ENCODE data around the gene PRDM2.

PRDM2 gene

GRCh38 chr1:13802782-13803545 is 103.0 kb downstream of the PRDM2 start:
- H4K20me1 ChIP-seq, result peaks cover 67% of the 10 kb centered on the region
- H3K9me3 ChIP-seq, result no peaks in the 10 kb centered on the region
- no peak for TF ChIP-seq Cebpa-rat (IDR thresholded peaks at IDR 0.05)
- H3K4me2 ChIP-seq, result no peak overlapping the region
- H3K36me3 ChIP-seq, result peaks cover 53% of the 10 kb centered on the region
- H3K27me3 ChIP-seq, result no peaks in the 10 kb centered on the region
- peaks cover 57% of the 10 kb centered on the region for H3K4me1 ChIP-seq
- no peak overlapping the region; the same call in 1 of the 2 replicates for H3K27ac ChIP-seq
- H3K4me3 ChIP-seq, result no peak overlapping the region
- H3K9ac ChIP-seq, result no peak overlapping the region

- H3K9me3 ChIP-seq, result no peaks in the 10 kb centered on the region
- H3K36me3 ChIP-seq, result peaks cover 48% of the 10 kb centered on the region
- H3K4me1 ChIP-seq, result peaks cover 64% of the 10 kb centered on the region
- no peak overlapping the region for H3K4me3 ChIP-seq
- no peak overlapping the region for H3K9ac ChIP-seq
- no peak overlapping the region for H3K4me2 ChIP-seq
- H3K27ac ChIP-seq, result no peak overlapping the region
- TF ChIP-seq Cebpa-rat (IDR thresholded peaks at IDR 0.05), result no peak
- H4K20me1 ChIP-seq, result peaks cover 60% of the 10 kb centered on the region
- no peaks in the 10 kb centered on the region for H3K27me3 ChIP-seq
Observed at GRCh38 chr1:13803546-13804239, 103.7 kb downstream of the PRDM2 start.

- Histone ChIP-seq H3K9me3 (no peaks in the 10 kb centered on the region), H3K4me2 (no peak overlapping the region), H3K9ac (no peak overlapping the region), H3K4me3 (no peak overlapping the region), H3K27me3 (no peaks in the 10 kb centered on the region), H3K4me1 (peaks cover 70% of the 10 kb centered on the region), H4K20me1 (peaks cover 59% of the 10 kb centered on the region), H3K27ac (no peak overlapping the region), H3K36me3 (peaks cover 43% of the 10 kb centered on the region; the same call in 1 of the 2 replicates)
- no peak for TF ChIP-seq Cebpa-rat (IDR thresholded peaks at IDR 0.05)
Observed at GRCh38 chr1:13804240-13804633, 104.2 kb downstream of the PRDM2 start.

GRCh38 chr1:13805431-13805830 is 105.4 kb downstream of the PRDM2 start:
- no peak overlapping the region for H3K9ac ChIP-seq
- H3K27me3 ChIP-seq, result no peaks in the 10 kb centered on the region
- peaks cover 77% of the 10 kb centered on the region for H3K4me1 ChIP-seq
- no peaks in the 10 kb centered on the region for H3K9me3 ChIP-seq
- peak overlapping the region; percentile 81; the same call in 1 of the 2 replicates for H3K4me2 ChIP-seq
- no peak for TF ChIP-seq Cebpa-rat (IDR thresholded peaks at IDR 0.05)
- peaks cover 51% of the 10 kb centered on the region for H4K20me1 ChIP-seq
- no peak overlapping the region for H3K4me3 ChIP-seq
- H3K36me3 ChIP-seq, result peaks cover 40% of the 10 kb centered on the region; the same call in 1 of the 2 replicates
- peak overlapping the region; percentile 78 for H3K27ac ChIP-seq

- Histone ChIP-seq H3K36me3 (peaks cover 40% of the 10 kb centered on the region; the same call in 1 of the 2 replicates), H4K20me1 (peaks cover 44% of the 10 kb centered on the region), H3K4me2 (peak overlapping the region; percentile 81), H3K4me1 (peaks cover 77% of the 10 kb centered on the region), H3K27me3 (no peaks in the 10 kb centered on the region), H3K4me3 (no peak overlapping the region), H3K9me3 (no peaks in the 10 kb centered on the region), H3K9ac (no peak overlapping the region), H3K27ac (peak overlapping the region; percentile 78)
- no peak for TF ChIP-seq Cebpa-rat (IDR thresholded peaks at IDR 0.05)
Observed at GRCh38 chr1:13806108-13806507, 106.1 kb downstream of the PRDM2 start.

GRCh38 chr1:13807209-13807608 is 107.2 kb downstream of the PRDM2 start:
- H4K20me1 ChIP-seq, result peaks cover 33% of the 10 kb centered on the region
- peak overlapping the region; percentile 78 for H3K27ac ChIP-seq
- peaks cover 37% of the 10 kb centered on the region; the same call in 1 of the 2 replicates for H3K36me3 ChIP-seq
- H3K9me3 ChIP-seq, result no peaks in the 10 kb centered on the region
- TF ChIP-seq Cebpa-rat (IDR thresholded peaks at IDR 0.05), result no peak
- no peaks in the 10 kb centered on the region for H3K27me3 ChIP-seq
- H3K4me1 ChIP-seq, result peaks cover 82% of the 10 kb centered on the region
- peak overlapping the region; percentile 81 for H3K4me2 ChIP-seq
- peak overlapping the region; percentile 67; the same call in 1 of the 2 replicates for H3K9ac ChIP-seq
- peak overlapping the region; percentile 35; the same call in 1 of the 2 replicates for H3K4me3 ChIP-seq

GRCh38 chr1:13808729-13809131 is 108.7 kb downstream of the PRDM2 start:
- peaks cover 24% of the 10 kb centered on the region; the same call in 1 of the 2 replicates for H4K20me1 ChIP-seq
- peak overlapping the region; percentile 81 for H3K4me2 ChIP-seq
- peaks cover 36% of the 10 kb centered on the region; the same call in 1 of the 2 replicates for H3K36me3 ChIP-seq
- no peaks in the 10 kb centered on the region for H3K9me3 ChIP-seq
- peak overlapping the region; percentile 67; the same call in 1 of the 2 replicates for H3K9ac ChIP-seq
- H3K4me3 ChIP-seq, result peak overlapping the region; percentile 25; the same call in 1 of the 2 replicates
- peaks cover 77% of the 10 kb centered on the region for H3K4me1 ChIP-seq
- peak overlapping the region; percentile 78 for H3K27ac ChIP-seq
- H3K27me3 ChIP-seq, result no peaks in the 10 kb centered on the region
- TF ChIP-seq Cebpa-rat (IDR thresholded peaks at IDR 0.05), result peak; percentile 97

- Histone ChIP-seq H3K36me3 (peaks cover 30% of the 10 kb centered on the region; the same call in 1 of the 2 replicates), H3K9ac (peak overlapping the region; percentile 67; the same call in 1 of the 2 replicates), H3K4me1 (peaks cover 74% of the 10 kb centered on the region), H3K4me3 (no peak overlapping the region), H3K27me3 (no peaks in the 10 kb centered on the region), H4K20me1 (peaks cover 24% of the 10 kb centered on the region; the same call in 1 of the 2 replicates), H3K27ac (peak overlapping the region; percentile 78), H3K4me2 (peak overlapping the region; percentile 81), H3K9me3 (no peaks in the 10 kb centered on the region)
- TF ChIP-seq Cebpa-rat (IDR thresholded peaks at IDR 0.05), result no peak
Observed at GRCh38 chr1:13809461-13810159, 109.6 kb downstream of the PRDM2 start.

Data from BLaER1 (cell line).